ENCODE data around the gene RELB.
A peak's percentile ranks its signal among the peaks of the same experiment; 100 is the strongest.

GRCh38 chr19:45069056-45069455 is 67.8 kb downstream of the RELB start:
- TF ChIP-seq CTCF (IDR thresholded peaks at IDR 0.05): no peak
- TF ChIP-seq POLR2A (IDR thresholded peaks at IDR 0.05): peak; percentile 49
- TF ChIP-seq POLR2AphosphoS5 (IDR thresholded peaks at IDR 0.05): peak; percentile 5

All from prostate gland (tissue), 2 donors.